Spleen (tissue), 11 donors: Measurements from ENCODE around the gene CEP164. TPM values are rescaled to one million over a fixed set of nuclear protein-coding genes. Genes with fewer than 3 reads are reported as not detected.

ENCODE experiments used
- DNase-seq: peaks from one replicate; pipeline ENCODE4 v3.0.0-alpha.2; 2020
- H3K27ac ChIP-seq, 8 donors: fragments of 200-600 bp; sonication (generic) in 7 of 8; 1 replicate in 4 of 8; 2 replicates in 4 of 8; pipeline versions ENCODE4 v1.5.0 to v1.8.0; 2016 to 2021; ENCODE audit warnings: inconsistent platforms in 4 of 8, mild to moderate bottlenecking in 4 of 8, moderate library complexity in 1 of 8
- H3K27me3 ChIP-seq, 7 donors: fragments of 200-600 bp; sonication (generic) in 6 of 7; replicated peaks in 1 of 7; 1 replicate in 4 of 7; 2 replicates in 3 of 7; pipeline versions ENCODE4 v1.5.0 to v1.8.0; 2016 to 2021; ENCODE audit warnings: inconsistent platforms in 3 of 7, mild to moderate bottlenecking in 1 of 7
- H3K36me3 ChIP-seq, 6 donors: fragments of 200-600 bp; sonication (generic) in 5 of 6; 1 replicate in 4 of 6; 2 replicates in 2 of 6; pipeline versions ENCODE4 v1.5.0 to v1.8.0; 2016 to 2021; ENCODE audit warnings: inconsistent platforms in 2 of 6
- H3K4me1 ChIP-seq, 6 donors: fragments of 200-600 bp; sonication (generic) in 5 of 6; 1 replicate in 3 of 6; 2 replicates in 3 of 6; pipeline versions ENCODE4 v1.5.0 to v1.8.0; 2016 to 2021; ENCODE audit warnings: inconsistent platforms in 3 of 6
- H3K4me3 ChIP-seq, 8 donors: fragments of 200-600 bp; sonication (generic) in 7 of 8; 1 replicate in 4 of 8; 2 replicates in 4 of 8; pipeline versions ENCODE4 v1.5.0 to v1.8.0; 2016 to 2021; ENCODE audit warnings: inconsistent platforms in 4 of 8, mild to moderate bottlenecking in 4 of 8, moderate library complexity in 2 of 8
- H3K9me3 ChIP-seq, 8 donors: fragments of 200-600 bp; sonication (generic) in 7 of 8; 1 replicate in 4 of 8; 2 replicates in 4 of 8; pipeline versions ENCODE4 v1.5.0 to v1.8.0; 2016 to 2021; ENCODE audit warnings: inconsistent platforms in 4 of 8
- CTCF ChIP-seq, 11 experiments: fragments of 200-600 bp in 7 of 11; fragments of 450-650 bp in 4 of 11; sonication (generic) in 4 of 11; IDR thresholded peaks in 8 of 11; conservative IDR thresholded peaks in 3 of 11; 1 replicate in 7 of 11; 2 replicates in 4 of 11; pipeline versions ENCODE4 v1.4.0 to v1.8.0; 2016 to 2021; ENCODE audit warnings: antibody characterized with exemption in 11 of 11, inconsistent platforms in 4 of 11, mild to moderate bottlenecking in 1 of 11
- POLR2A ChIP-seq, 3 donors: fragments of 450-650 bp; IDR thresholded peaks; one replicate each; pipeline ENCODE4 v1.5.1; 2017; ENCODE audit warnings: antibody characterized with exemption in 3 of 3, mild to moderate bottlenecking in 1 of 3
- POLR2AphosphoS5 ChIP-seq, 3 donors: sonication (generic); formaldehyde crosslinking; IDR thresholded peaks; one replicate each; pipeline ENCODE4 v1.5.1; 2017; ENCODE audit warnings: antibody characterized with exemption in 3 of 3
- WGBS, 5 donors: extraction: QIAGEN DNeasy Blood & Tissue Kit in 3 of 5; methylation state at CpG; one replicate each; pipeline versions ENCODE4 v1.1.5 to v1.1.7; 2013 to 2018; 5-methylcytosine and 5-hydroxymethylcytosine counted together
- intact Hi-C: fragments of 100-400 bp; cut with DNase I; formaldehyde crosslinking; loops from one replicate; pipeline ENCODE4 v1.15.0; 2023; ENCODE audit warnings: low total_unique reads
- polyA plus RNA-seq, 3 donors: library from polyadenylated mRNA; stranded (reverse); fragments of 200-250 nt; gene quantifications; one replicate each; pipeline ENCODE4 v1.2.1, GENCODE V29; 2013
- total RNA-seq, 7 donors: library from RNA; depleted of rRNA in 3 of 7; stranded (reverse); fragments of >200 nt in 3 of 7; fragmentation: NEBNext Ultra II Directional in 4 of 7; extraction: Animal tissue kit (Norgen Biotek cat#: 25700) in 4 of 7; gene quantifications; one replicate each; pipeline versions ENCODE4 v1.1.0 to v1.2.1, GENCODE V29; 2016 to 2021
- donor health status: healthy with polysubstance abuse.
- donor health status: DM: no; HTN: no; CAD: no; lungs with moderate emphysema.
- donor health status: DM: no; HTN: no; CAD: no.
- donor health status: Bipolar disorder and iron deficiency.
- donor health status: healthy.
- donor health status: DM: no; HTN: no; CAD: no.
- donor health status: DM: yes; HTN: yes; CAD: no.

The CEP164 gene
- total and polyA plus RNA-seq, 10 donors = 6.6 to 48.3 (median 27.5) TPM

- peak; percentile 51 for DNase-seq
- Histone ChIP-seq H3K4me3 (no peak overlapping the region), H3K9me3 (no peaks in the 10 kb centered on the region), H3K27me3 (peaks cover 0 to 5% (median 0%) of the 10 kb centered on the region in 7 donors), H3K4me1 (no peaks in the 10 kb centered on the region), H3K27ac (no peak overlapping the region), H3K36me3 (peaks cover 0 to 6% (median 0%) of the 10 kb centered on the region in 6 donors)
- TF ChIP-seq POLR2A (IDR thresholded peaks at IDR 0.05) (no peak), POLR2AphosphoS5 (IDR thresholded peaks at IDR 0.05) (no peak), CTCF (IDR thresholded peaks at IDR 0.05 in 8 of 11, conservative IDR thresholded peaks at IDR 0.05 in 3 of 11) (no peak)
- 85 to 88% (median 87%) methylated on average over 9 to 12 of the region's 12 CpGs for WGBS, 5 donors
- intact Hi-C loops = no loop called here
These were observed 90.2 kb downstream of the CEP164 start for GRCh38 chr11:117417856-117418255.

- Histone ChIP-seq H3K27me3 (peaks cover 0 to 5% (median 0%) of the 10 kb centered on the region in 7 donors), H3K36me3 (no peaks in the 10 kb centered on the region), H3K4me1 (no peaks in the 10 kb centered on the region), H3K27ac (no peak overlapping the region), H3K4me3 (no peak overlapping the region), H3K9me3 (no peaks in the 10 kb centered on the region)
- TF ChIP-seq CTCF (IDR thresholded peaks at IDR 0.05 in 8 of 11, conservative IDR thresholded peaks at IDR 0.05 in 3 of 11) = no peak
- TF ChIP-seq POLR2A (IDR thresholded peaks at IDR 0.05) = no peak
- TF ChIP-seq POLR2AphosphoS5 (IDR thresholded peaks at IDR 0.05) = no peak
- intact Hi-C loops = no loop called here
- DNase-seq = peak; percentile 38
- WGBS, 5 donors = 86 to 94% (median 91%) methylated on average over 12 of the region's 12 CpGs
These were observed 91.3 kb downstream of the CEP164 start for GRCh38 chr11:117418737-117419481.

- Histone ChIP-seq H3K4me3 (no peak overlapping the region), H3K27me3 (peaks cover 0 to 5% (median 0%) of the 10 kb centered on the region in 7 donors), H3K4me1 (no peaks in the 10 kb centered on the region), H3K27ac (no peak overlapping the region), H3K9me3 (no peaks in the 10 kb centered on the region), H3K36me3 (no peaks in the 10 kb centered on the region)
- 76 to 90% (median 78%) methylated on average over 7 to 12 of the region's 12 CpGs for WGBS, 5 donors
- intact Hi-C loops = no loop called here
- peak; percentile 44 for DNase-seq
- TF ChIP-seq POLR2AphosphoS5 (IDR thresholded peaks at IDR 0.05) = no peak
- no peak for TF ChIP-seq POLR2A (IDR thresholded peaks at IDR 0.05)
- TF ChIP-seq CTCF (IDR thresholded peaks at IDR 0.05 in 8 of 11, conservative IDR thresholded peaks at IDR 0.05 in 3 of 11) = no peak
These were observed 92.0 kb downstream of the CEP164 start for GRCh38 chr11:117419482-117420142.

- intact Hi-C loops = no loop called here
- 76 to 94% (median 91%) methylated on average over 3 to 12 of the region's 12 CpGs for WGBS, 5 donors
- H3K27me3 ChIP-seq = peaks cover 0 to 5% (median 0%) of the 10 kb centered on the region in 7 donors
- peak; percentile 74 for DNase-seq
- H3K4me1 ChIP-seq = no peaks in the 10 kb centered on the region
- no peak overlapping the region for H3K4me3 ChIP-seq
- no peaks in the 10 kb centered on the region for H3K9me3 ChIP-seq
- H3K36me3 ChIP-seq = no peaks in the 10 kb centered on the region
- TF ChIP-seq POLR2AphosphoS5 (IDR thresholded peaks at IDR 0.05) = no peak
- TF ChIP-seq POLR2A (IDR thresholded peaks at IDR 0.05) = no peak
- no peak for TF ChIP-seq CTCF (IDR thresholded peaks at IDR 0.05 in 8 of 11, conservative IDR thresholded peaks at IDR 0.05 in 3 of 11)
- H3K27ac ChIP-seq = no peak overlapping the region
These were observed 92.5 kb downstream of the CEP164 start for GRCh38 chr11:117420143-117420485.
